ENCODE data around the gene NDUFA3. TPM values are rescaled to one million over a fixed set of nuclear protein-coding genes. Genes with fewer than 3 reads are reported as not detected.

Gene NDUFA3
- total RNA-seq, 1 donor from 2014 or later, result 115 TPM

DNA sequence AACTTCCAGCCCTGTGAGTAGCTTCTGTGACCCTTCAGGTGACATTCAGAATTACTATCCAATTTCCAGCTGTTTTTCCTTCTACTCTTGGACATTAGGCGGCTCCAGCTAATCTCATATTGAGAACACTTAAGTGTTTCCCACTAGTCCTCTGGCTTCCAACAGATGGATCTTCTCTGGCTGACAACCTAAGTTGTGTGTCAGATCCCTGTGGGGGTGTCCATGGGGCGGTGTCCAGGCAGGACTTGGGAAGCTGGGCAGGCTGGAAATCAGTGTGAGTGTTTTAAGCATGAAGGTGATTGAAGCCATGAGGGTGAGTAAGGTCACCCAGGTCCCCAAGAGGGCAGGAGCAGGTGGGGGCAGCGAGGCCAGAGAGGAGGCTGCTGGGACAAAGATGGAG is 45.0 kb downstream of the NDUFA3 start:
- H3K4me3 ChIP-seq, result no peak overlapping the region
- H3K36me3 ChIP-seq, result peaks cover 95% of the 10 kb centered on the region
- H3K27ac ChIP-seq, result no peak overlapping the region
- TF ChIP-seq, protein P1, sequence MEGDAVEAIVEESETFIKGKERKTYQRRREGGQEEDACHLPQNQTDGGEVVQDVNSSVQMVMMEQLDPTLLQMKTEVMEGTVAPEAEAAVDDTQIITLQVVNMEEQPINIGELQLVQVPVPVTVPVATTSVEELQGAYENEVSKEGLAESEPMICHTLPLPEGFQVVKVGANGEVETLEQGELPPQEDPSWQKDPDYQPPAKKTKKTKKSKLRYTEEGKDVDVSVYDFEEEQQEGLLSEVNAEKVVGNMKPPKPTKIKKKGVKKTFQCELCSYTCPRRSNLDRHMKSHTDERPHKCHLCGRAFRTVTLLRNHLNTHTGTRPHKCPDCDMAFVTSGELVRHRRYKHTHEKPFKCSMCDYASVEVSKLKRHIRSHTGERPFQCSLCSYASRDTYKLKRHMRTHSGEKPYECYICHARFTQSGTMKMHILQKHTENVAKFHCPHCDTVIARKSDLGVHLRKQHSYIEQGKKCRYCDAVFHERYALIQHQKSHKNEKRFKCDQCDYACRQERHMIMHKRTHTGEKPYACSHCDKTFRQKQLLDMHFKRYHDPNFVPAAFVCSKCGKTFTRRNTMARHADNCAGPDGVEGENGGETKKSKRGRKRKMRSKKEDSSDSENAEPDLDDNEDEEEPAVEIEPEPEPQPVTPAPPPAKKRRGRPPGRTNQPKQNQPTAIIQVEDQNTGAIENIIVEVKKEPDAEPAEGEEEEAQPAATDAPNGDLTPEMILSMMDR (IDR thresholded peaks at IDR 0.05), result no peak
- DNase-seq, result no peak
- intact Hi-C loops (cut with DNase I), result no loop called here
- no peaks in the 10 kb centered on the region for H3K9me3 ChIP-seq
- no peaks in the 10 kb centered on the region for H3K27me3 ChIP-seq
- no peaks in the 10 kb centered on the region for H3K4me1 ChIP-seq
- no peak for ATAC-seq

DNA sequence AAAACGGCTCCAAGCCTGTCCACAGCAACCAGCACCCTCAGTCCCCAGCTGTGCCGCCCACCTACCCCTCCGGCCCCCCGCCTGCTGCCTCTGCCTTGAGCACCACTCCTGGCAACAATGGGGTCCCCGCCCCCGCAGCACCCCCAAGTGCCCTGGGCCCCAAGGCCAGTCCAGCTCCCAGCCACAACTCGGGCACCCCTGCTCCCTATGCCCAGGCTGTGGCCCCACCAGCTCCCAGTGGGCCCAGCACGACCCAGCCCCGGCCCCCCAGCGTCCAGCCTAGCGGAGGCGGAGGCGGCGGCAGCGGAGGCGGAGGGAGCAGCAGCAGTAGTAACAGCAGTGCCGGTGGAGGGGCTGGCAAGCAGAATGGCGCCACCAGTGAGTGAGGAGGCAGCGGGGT is 45.5 kb downstream of the NDUFA3 start:
- H3K4me3 ChIP-seq, result no peak overlapping the region
- H3K36me3 ChIP-seq, result peaks cover 95% of the 10 kb centered on the region
- TF ChIP-seq, protein P1 (IDR thresholded peaks at IDR 0.05), result no peak
- H3K4me1 ChIP-seq, result no peaks in the 10 kb centered on the region
- ATAC-seq (no peak), DNase-seq (no peak)
- no peak overlapping the region for H3K27ac ChIP-seq
- H3K27me3 ChIP-seq, result no peaks in the 10 kb centered on the region
- H3K9me3 ChIP-seq, result no peaks in the 10 kb centered on the region
- intact Hi-C loops (cut with DNase I), result no loop called here

DNA sequence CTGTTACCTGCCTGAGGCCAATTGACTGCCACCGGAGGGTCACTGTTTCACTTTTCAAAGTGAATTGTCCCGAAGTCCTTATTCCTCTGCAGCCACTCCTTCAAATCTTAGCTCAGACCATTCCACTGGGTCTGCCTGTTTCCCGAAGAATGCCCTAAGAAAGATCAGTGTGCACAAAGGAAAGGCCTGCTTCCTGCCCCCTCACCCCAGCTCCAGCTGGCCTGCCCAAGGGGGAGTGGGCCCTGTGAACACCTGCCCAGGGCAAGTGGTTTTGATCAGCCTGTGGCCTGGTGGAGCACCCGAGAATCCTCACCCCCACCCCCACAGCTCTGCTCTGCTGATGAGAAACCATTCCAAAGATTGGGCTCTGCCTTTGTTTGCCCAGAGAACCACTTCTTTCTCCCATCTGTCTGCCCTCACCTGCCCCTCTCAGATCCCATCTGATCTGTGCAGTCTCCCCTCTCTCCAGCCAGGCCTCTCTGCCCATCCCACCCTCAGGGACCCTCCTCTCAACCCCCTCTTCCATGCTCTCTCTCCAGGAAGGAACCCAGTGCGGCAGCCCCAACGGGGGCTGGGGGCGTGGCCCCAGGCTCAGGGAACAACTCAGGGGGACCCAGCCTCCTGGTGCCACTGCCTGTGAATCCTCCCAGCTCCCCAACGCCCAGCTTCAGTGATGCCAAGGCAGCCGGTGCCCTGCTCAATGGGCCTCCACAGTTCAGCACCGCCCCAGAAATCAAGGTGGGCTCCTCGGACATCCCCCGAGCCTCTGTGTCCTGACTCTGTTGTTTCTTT is 46.6 kb downstream of the NDUFA3 start:
- Histone ChIP-seq H3K27ac (no peak overlapping the region), H3K9me3 (no peaks in the 10 kb centered on the region), H3K36me3 (peaks cover 95% of the 10 kb centered on the region), H3K27me3 (no peaks in the 10 kb centered on the region), H3K4me3 (no peak overlapping the region), H3K4me1 (no peaks in the 10 kb centered on the region)
- no peak for ATAC-seq
- TF ChIP-seq, protein P1 (IDR thresholded peaks at IDR 0.05), result no peak
- intact Hi-C loops (cut with DNase I), result no loop called here
- no peak for DNase-seq

DNA sequence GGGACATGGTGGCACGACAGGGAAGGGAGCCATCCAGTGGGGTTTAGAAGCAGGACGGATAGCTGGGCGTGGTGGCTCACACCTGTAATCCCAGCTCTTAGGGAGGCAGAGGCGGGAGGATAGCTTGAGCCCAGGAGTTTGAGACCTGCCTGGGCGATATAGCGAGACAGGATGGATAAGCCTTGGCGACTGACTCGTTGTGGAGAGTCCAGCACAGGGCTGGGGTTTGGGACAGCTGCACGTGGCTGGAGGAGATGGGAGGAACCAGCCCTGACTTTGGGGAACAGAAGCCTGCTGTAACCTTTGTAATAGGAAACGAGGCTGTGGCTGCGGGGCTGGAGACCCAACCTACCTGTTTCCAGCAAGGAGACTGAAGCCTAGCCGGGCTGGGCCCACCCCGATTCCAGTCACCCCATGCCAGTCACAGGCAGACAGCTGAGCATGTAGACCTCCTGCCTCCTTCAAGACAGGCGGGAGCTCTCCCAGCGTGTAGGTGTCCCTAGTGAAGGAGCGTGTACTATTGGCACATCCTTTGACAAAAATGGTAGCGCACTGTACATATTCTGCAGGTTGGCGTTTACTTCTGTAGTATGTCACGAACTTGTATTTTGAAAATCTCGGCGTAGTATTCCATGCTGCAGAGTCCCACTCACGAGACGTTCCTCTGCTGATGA is 48.8 kb downstream of the NDUFA3 start:
- Histone ChIP-seq H3K9me3 (no peaks in the 10 kb centered on the region), H3K27me3 (no peaks in the 10 kb centered on the region), H3K27ac (no peak overlapping the region), H3K4me3 (no peak overlapping the region), H3K36me3 (peaks cover 95% of the 10 kb centered on the region), H3K4me1 (no peaks in the 10 kb centered on the region)
- TF ChIP-seq, protein P1 (IDR thresholded peaks at IDR 0.05), result no peak
- no peak for DNase-seq
- no peak for ATAC-seq
- intact Hi-C loops (cut with DNase I), result no loop called here

DNA sequence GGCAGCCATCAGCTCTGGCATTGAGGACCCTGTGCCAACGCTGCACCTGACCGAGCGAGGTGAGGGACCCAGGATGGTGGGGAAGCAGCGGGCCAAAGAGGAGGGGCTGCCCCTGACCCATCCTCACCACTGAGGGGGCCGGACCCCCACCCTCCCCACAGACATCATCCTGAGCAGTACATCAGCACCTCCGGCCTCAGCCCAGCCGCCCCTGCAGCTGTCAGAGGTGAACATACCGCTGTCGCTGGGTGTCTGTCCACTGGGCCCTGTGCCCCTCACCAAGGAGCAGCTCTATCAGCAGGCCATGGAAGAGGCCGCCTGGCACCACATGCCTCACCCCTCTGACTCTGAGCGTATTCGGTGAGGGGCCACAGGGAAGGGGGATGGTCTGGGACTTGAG is 49.6 kb downstream of the NDUFA3 start:
- DNase-seq, result no peak
- Histone ChIP-seq H3K9me3 (no peaks in the 10 kb centered on the region), H3K27ac (no peak overlapping the region), H3K36me3 (peaks cover 95% of the 10 kb centered on the region), H3K27me3 (no peaks in the 10 kb centered on the region), H3K4me3 (no peak overlapping the region), H3K4me1 (no peaks in the 10 kb centered on the region)
- intact Hi-C loops (cut with DNase I), result no loop called here
- TF ChIP-seq, protein P1 (IDR thresholded peaks at IDR 0.05), result no peak
- no peak for ATAC-seq

Measured in upper lobe of right lung (tissue), 1 donor.